ENCODE measurements around the gene DLD.
"Not testable (repeated sequence)": the region's sequence is repeated elsewhere in the genome, so short reads cannot be mapped to it uniquely, and the experiment has no call there.

Gene DLD, protein sequence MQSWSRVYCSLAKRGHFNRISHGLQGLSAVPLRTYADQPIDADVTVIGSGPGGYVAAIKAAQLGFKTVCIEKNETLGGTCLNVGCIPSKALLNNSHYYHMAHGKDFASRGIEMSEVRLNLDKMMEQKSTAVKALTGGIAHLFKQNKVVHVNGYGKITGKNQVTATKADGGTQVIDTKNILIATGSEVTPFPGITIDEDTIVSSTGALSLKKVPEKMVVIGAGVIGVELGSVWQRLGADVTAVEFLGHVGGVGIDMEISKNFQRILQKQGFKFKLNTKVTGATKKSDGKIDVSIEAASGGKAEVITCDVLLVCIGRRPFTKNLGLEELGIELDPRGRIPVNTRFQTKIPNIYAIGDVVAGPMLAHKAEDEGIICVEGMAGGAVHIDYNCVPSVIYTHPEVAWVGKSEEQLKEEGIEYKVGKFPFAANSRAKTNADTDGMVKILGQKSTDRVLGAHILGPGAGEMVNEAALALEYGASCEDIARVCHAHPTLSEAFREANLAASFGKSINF

DNA sequence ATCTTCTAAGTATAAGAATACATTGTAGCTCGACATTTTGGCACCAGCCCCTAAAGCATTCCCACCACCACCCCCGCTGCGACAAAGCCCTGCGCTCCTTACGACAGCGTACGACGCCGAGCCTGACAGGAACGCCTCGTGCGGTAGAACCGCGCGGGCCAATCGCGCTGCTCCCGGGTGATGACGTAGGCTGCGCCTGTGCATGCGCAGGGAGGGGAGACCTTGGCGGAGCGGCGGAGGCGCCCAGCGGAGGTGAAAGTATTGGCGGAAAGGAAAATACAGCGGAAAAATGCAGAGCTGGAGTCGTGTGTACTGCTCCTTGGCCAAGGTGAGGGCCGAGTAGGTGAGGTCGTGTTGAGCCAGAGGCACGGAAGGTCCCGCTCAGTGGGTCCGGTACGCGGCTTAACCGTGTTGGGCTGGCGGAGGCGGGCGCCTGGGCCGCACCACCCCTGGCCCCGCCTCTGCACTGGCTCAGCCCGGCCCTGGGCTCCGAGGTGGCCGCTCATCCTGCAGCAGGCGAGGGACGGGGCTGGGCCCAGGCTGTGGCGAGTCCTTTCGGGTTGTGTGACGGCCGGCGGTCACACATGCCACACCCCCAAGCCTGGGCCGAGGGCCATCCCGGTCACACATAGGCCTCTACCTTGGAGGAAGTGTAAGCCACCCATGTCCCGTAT, at the start of gene DLD:
Gene DLD (plus strand): TSS at position 222 of the 674 bp plus-strand sequence. CDS start 68 bp downstream, at position 290.
- DNase-seq: peak; percentile 55

DNA sequence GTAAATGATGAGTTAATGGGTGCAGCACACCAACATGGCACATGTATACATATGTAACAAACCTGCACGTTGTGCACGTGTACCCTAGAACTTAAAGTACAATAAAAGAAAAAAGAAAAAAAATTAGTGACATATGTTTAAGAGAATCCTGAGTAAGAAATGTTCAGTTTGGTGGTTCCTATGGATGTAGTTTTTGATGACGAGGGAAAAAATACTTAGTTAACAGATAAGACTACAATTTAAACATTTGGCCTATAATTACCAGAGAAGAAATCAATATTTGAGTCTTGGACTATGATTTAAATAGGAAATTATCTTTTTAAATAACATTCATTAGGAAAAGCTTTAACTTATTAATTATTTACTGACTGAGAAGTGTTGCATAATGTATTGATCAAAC, 48.8 kb upstream of the DLD start:
- DNase-seq: no peak

DNA sequence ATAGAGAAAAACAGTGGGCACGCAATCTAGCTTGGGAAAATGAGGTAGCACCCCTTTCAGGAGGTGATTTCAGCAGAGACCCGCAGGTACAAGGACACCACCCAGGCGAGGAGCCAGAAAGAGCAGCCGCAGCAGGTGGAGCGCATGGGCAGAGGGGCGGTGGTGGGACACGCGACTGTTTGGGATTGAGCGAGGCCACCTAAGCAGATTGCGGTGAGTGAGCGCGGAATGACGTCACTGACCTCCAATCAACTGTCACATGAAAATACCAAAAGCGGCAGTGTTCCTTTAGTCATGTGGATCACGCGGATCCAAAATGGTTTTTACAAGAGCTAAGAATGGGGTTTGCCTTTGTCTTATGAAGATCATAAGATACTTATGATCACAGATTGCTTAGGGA, 47.8 kb upstream of the DLD start:
- no peak for DNase-seq

DNA sequence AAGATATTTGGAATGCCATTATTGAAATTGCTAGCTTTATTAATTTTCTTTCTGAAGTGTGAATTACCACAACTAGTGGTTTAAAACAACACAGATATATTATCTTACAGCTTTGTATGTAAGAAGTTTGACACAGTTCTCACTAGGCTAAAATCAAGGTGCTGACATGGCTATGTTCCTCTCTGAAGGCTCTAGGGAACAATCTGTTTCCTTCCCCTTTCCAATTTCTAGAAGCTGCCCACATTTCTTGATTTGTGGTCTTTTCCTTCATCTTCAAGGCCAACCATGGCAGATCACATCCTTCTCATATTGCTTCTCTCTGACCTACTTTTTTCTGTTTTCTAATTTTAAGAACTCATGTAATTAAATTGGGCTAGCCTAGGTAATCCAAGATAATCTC, 44.7 kb upstream of the DLD start:
- no peak for DNase-seq

DNA sequence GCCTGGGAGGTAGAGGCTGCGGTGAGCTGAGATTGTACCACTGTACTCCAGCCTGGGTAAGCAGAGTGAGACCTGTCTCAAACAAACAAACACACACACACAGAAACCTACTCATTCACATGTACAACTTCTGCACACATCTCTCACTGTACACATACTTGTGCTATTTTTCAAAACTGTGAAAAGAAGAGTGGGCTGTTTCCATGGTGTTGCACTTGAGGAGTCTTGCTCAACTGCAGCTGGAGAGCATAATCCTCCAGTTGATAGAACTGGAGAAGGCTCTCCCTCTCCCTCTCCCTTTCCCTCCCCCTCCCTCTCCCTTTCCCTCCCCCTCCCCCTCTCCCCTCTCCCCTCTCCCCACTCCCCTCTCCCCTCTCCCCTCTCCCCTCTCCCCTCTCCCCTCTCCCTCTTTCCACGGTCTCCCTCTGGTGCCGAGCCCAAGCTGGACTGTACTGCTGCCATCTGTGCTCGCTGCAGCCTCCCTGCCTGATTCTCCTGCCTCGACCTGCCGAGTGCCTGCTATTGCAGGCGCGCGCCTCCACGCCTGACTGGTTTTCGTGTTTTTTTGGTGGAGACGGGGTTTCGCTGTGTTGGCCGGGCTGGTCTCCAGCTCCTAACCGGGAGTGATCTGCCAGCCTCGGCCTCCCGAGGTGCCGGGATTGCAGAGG, 43.7 kb upstream of the DLD start:
- DNase-seq: no peak

DNA sequence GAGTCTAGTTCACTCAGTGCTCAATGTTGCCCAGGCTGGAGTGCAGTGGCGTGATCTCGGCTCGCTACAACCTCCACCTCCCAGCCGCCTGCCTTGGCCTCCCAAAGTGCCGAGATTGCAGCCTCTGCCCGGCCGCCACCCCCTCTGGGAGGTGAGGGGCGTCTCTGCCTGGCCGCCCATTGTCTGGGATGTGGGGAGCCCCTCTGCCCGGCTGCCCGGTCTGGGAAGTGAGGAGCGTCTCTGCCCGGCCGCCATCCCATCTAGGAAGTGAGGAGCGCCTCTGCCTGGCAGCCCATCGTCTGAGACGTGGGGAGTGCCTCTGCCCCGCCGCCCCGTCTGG, 43.2 kb upstream of the DLD start:
- not testable (repeated sequence) for DNase-seq

DNA sequence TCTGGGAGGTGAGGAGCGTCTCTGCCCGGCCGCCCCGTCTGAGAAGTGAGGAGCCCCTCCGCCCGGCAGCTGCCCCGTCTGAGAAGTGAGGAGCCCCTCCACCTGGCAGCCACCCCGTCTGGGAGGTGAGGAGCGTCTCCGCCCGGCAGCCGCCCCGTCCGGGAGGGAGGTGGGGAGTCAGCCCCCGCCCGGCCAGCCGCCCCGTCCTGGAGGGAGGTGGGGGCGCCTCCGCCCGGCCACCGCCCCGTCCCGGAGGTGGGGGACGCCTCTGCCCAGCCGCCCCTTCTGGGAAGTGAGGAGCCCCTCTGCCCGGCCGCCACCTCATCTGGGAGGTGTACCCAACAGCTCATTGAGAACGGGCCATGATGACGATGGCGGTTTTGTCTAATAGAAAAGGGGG, 42.8 kb upstream of the DLD start:
- DNase-seq: not testable (repeated sequence)

DNA sequence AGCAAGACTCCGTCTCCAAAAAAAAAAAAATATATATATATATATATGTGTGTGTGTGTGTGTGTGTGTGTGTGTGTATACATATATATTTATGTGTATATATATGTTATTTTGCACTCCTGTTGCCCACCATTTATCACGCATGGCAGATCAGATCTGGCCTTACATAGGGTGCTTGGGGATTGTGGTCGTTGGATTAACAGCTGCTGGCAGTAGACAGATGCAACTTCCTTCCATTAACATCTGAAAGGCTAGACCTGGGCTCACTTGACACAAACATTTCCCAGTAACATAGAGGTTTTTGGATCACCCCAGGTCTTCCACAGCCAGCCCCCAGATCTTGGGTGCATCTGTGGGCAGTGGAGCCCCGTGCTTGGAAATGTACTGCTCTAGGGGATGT, 40.8 kb upstream of the DLD start:
- no peak for DNase-seq

DNA sequence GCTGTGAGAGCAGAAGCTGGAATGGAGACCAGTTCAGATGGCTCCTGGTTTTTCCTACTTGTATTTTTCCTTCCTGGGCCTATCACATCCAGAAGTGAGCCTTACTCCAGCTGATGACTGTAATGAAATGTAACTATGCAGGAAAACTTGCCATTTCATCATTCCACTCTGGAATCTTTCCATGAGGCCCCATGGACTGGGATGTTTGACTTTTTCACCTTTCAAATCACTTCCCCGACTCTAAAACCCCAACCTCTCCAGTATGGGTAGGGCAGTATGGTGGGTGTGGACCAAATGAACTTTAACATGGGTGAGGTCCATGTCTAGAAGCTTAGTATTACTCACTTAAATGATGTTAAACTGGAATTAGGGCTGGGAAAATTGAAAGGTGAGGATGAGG, 40.3 kb upstream of the DLD start:
- no peak for DNase-seq

DNA sequence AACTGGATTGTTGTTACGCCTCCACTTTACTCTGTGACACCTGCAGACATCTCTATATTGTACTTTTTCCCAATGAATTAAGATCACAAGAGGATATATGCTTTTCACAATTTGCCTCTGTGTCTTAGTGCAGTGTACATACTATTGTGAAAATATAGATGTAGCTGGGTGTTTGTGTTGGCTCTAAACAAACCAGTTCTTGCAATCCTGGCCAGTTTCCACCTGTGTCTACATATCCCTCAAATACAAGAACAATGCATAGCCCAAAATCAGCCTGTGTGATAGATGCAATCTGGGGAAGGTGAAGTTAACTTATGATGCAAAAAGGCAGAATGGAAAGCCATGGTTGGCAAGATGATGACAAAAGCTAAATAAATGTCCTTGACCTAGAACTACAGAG, 36.5 kb upstream of the DLD start:
- DNase-seq: no peak

DNA sequence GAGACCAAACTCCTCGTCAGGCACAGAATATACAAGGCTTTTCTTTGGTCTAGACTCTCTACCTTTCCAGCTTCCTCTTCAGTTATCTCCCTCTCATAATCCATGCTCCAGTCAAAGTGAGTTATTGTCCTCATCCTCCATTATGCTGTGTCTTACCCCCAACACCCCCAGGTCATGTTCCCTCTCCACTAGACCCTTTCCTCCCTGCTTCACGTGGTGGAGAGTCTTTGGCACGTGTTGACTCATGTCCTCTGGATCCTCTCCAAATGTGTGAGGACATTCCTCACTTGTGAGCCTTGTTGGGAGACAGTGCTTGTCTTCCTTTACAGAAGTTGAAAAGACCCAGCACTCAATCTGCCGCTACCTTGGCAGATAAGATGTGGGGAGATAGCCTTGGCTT, 36.0 kb upstream of the DLD start:
- no peak for DNase-seq

DNA sequence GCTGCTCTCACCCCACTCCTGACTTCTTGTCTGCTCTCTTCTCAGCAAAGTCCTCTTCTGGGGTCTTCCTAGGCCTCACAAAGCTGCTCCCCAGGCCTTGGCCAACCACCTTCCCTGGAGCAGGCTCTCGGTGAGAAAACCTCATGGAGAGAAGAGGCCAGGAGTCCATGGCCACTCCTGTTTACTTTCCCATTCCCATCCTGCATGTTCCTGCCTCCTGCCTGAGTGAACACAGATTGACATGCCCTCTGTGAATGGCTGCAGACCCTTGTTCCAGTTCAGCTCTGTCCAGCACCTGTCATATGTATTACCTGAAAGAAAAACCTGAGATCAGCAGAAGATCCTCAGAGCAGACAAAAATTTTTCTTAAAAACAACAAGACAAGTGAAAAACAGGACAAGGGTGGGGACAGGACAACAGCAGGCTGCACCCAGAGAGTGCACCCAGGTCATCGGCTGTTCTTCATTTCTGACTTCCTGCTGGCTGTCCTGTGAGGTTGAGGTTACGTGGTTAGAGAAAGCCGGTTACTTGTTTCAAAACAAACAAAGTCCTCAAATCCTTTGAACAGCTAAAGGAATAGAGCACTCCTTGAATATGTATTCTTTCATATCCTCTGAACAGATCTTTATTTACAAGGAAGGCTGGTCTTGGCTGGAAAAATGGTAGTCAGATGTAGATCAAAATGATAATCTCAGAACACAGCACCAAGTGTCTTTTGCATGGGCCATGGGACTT, 34.0 kb upstream of the DLD start:
- no peak for DNase-seq

DNA sequence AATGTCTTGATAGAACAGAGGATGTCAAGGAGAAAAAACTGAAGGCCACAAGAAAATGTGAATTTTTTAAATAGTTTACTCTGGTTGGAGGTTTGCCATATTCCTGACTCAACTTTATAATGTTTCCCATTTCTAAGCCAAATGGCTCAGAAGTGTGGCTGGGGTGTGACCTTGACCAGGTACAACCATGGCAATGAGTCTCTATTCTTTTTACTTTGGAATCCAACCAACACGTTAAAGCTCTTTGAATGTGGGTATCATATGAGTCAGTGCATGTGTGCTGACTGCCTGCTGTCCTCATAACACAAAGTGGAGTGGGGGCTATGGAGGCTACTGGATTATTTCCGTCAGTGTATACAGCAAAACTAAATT, 33.5 kb upstream of the DLD start:
- DNase-seq: no peak

DNA sequence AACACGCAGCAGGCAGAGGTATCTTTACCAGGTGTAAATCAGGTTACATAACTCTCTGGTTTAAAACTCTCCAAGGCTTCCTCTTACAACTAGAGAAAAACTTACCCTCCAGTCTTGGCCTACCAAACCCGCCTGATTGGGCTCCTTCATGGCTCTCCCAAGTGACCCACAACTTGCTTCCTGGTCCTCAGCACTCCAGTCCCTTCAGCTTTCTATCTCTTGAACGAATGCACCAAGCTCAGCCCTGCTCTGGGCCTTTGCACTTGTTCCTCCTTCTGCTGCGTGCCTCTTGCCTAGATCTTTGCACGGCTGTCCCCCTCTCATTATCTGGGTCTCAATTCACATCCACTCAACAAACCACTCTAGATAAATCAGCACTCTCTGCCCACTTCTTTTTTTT, 32.7 kb upstream of the DLD start:
- DNase-seq: no peak

DNA sequence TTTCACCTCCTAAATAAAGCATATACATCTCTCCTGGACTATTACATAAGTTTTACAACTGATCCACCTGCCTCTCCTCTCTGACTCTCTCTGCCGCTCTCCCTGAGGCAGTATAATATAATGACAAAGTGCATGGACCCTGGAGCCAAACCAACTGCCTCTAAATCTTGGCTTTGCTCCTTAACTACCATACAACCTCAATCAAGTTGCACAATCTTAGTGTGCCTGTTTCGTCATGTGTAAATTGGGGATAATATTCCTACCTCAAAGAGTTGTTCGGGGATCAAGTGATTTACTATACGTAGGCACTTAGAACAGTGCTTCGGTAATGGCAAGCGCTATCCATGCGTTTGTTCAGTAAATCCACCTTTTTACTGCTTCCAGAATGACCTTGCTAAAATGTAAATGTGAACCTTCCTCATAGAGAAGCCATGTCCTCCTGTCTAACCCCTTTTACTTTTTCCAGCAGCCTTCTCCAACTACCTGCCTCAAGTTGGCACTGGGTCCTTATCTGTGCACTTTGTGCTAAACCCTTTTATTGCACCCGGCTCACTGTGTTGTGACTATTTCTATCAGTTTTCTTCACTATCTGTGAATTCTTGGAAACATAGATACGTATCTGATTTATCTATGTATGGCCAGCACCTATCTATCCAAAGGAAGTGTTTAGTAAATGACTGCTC, 30.6 kb upstream of the DLD start:
- DNase-seq: no peak

DNA sequence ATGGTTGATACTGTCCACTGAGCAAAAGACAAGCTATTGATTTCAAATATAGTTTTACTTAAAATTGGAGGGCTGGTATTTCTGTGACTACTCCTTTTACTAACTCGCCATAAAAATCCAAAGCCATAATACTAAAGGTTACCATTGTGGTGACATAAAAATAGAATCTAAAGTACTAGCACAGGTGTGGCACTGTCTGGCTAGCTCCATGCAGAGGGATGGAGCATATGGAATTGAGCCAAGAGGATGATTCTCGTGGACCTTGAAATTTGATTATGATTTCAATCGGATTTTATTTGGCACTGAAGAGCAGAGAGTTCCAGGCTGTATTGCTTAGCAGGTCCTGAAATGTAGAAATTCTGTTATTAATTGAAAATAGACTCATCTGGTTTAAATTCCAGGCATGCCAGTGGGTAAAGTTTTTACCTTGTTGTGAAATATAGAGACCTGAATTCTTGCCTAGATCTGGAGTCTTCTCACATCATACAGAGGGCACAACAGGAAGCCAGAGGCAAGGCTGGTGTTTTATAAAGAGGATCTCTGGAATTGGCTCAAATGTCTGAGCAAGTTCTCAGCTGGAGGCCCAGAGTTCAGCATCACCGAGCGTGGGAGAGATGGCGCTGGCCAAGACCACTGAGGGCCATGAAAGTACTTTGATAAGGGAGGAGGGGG, 29.9 kb upstream of the DLD start:
- no peak for DNase-seq

DNA sequence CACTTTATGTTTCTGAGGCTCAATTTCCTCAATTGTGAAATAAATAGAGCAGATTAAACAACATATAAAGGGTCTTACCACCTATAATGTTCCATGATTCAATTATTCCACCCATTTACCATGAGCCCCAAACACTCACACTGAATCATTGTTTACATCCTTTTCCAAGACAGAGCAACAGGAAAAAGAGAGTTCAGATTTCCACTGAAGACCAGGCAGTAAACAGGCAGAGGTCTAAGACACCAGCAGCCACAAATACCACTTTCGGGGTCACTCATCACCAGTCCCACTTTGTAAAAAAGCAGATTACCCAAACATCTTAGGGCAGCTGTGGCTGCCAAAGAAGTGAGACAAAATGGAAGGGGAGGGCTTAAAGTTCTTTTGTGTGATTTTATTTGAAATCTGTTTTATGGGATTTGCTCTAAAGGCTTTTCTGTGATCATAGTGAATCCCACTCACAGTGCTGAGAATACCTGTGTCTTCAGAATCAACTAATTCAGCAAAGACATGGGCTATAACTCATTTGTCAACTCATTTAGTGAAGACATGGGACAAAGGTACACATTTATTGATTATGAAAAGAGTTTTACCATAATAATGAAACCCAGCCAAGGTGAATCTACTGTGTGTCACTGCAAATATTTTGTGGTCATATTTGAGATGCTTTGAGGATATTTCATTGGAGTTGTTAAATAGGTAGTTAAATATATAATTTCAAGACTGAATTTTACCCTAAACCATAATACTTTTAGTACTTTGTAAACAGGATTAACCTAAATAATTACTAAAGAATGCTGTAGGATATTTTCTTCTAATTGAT, 24.8 kb upstream of the DLD start:
- no peak for DNase-seq

DNA sequence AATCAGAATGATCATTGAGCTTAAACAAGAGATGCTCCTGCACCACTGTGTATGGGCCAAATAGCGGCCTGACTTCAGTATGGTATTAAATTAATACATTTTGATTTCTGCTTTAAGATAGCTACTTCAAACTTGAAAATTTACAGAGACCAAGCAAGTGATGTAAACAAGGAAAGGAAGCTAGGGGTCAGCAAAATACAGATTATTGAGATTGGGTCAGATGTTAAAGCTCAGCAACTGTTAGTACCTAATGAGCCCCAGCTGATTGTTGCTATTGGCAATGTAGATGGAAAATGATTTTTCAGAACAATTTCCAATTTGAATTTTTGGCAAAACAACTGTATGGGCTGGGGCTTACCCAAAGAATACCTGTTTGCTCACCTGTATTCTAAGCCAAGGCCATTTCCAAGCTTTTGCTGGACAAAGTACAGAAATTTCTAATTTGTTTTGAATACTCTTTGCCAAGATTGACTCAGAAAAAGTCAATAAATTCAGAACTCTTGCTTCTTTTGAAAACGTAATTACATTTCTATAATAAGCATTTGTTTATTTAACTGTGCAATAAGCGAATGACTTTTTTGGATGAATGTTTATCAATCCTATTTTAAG, 23.0 kb upstream of the DLD start:
- DNase-seq: no peak

DNA sequence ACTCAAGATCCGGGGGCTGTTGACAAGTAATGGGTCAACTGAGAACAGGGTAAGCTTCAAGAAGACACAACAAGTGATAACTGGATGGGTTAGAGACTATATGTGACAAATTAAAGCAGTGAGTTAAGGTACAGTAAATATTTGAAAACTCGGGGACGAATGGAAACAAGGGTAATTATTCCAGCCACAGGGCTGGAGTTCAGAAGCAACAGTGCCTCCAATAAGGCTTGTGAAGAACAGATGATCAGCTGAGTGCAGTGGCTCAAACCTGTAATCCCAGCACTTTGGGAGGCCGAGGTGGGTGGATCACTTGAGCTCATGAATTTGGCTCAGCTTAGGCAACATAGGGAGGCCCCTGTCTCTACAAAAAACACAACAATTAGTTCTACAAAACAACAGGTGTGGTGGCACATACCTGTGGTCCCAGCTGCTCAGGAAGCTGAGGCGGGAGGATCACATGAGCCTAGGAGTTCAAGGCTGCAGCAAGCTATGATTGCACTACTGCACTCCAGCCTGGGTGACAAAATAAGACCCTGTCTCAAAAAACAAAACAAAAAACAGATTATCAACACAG, 20.5 kb upstream of the DLD start:
- no peak for DNase-seq

DNA sequence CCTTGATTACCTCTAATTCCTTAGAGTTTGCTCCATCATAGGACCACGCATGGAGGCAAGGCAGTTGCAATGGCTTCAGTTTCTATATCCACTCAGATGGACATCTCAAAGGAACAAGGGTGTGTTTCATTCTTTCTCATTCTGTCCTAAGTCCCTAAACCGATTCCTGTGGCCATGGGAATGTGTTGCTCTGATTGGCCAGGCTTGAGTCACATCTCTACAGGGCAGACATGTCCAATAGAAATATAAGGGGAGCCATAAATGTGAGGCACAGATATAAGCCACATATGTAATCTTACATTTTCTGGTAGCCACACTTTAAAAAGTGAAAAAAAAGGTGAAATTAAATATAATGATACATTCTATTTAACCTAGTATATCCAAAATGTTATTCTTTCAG, 16.9 kb upstream of the DLD start:
- DNase-seq: no peak
